Chondrocyte (in vitro differentiated cells): Measurements from ENCODE around the gene CFAP299. TPM values are rescaled to one million over a fixed set of nuclear protein-coding genes. Genes with fewer than 3 reads are reported as not detected.

Experiments used
- DNase-seq: peaks from one replicate; pipeline ENCODE4 v3.0.0; 2021; ENCODE audit warnings: mixed read lengths, low spot score
- H3K27ac Mint-ChIP-seq: one replicate; pipeline ENCODE4 v1.8.0; 2021; ENCODE audit warnings: mild to moderate bottlenecking, moderate library complexity, mixed read lengths; ENCODE audit not compliant: unreplicated experiment
- H3K27me3 Mint-ChIP-seq: 2 replicates; pipeline ENCODE4 v1.8.0; 2021; ENCODE audit warnings: low read depth, mixed read lengths
- H3K36me3 Mint-ChIP-seq: 2 replicates; pipeline ENCODE4 v1.8.0; 2021; ENCODE audit warnings: low read depth, mixed read lengths
- H3K4me1 Mint-ChIP-seq: 2 replicates; pipeline ENCODE4 v1.8.0; 2021; ENCODE audit warnings: low read depth, mild to moderate bottlenecking, mixed read lengths
- H3K4me3 Mint-ChIP-seq: one replicate; pipeline ENCODE4 v1.8.0; 2021; ENCODE audit warnings: mild to moderate bottlenecking, moderate library complexity, mixed read lengths; ENCODE audit not compliant: unreplicated experiment
- H3K9me3 Mint-ChIP-seq: 2 replicates; pipeline ENCODE4 v1.8.0; 2021; ENCODE audit warnings: low read depth, mixed read lengths
- total RNA-seq: library from RNA; stranded (reverse); gene quantifications from 3 replicates; pipeline ENCODE4 v1.2.1, GENCODE V29; 2021
- TF ChIP-seq, protein P1 (sequence below): fragments of 200-600 bp; sonication (generic); IDR thresholded peaks from 2 replicates; pipeline ENCODE4 v1.5.0; 2021; ENCODE audit warnings: antibody characterized with exemption, mild to moderate bottlenecking, moderate library complexity

CFAP299 gene
- total RNA-seq, 1 donor from 2014 or later: 0.52 TPM

DNA sequence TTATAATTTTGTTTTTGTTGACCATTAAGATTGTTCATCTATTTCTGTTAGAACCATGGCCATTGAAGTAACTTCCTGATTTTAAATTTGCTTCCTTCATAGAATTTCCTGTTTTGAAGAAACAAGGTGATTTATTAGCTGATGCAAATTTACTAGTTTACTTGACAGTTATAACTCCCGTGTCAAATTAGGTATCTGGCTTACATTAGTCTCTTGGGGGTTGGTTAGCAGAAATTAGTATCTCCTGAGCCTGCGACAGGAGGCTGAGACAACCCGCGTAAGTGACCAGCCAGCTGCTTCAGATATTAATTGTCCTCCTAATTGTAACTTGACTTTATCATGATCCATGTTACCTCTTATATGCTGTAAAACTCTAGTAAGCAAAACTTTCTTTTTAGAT lies 154.3 kb downstream of the CFAP299 start:
- TF ChIP-seq, protein P1, sequence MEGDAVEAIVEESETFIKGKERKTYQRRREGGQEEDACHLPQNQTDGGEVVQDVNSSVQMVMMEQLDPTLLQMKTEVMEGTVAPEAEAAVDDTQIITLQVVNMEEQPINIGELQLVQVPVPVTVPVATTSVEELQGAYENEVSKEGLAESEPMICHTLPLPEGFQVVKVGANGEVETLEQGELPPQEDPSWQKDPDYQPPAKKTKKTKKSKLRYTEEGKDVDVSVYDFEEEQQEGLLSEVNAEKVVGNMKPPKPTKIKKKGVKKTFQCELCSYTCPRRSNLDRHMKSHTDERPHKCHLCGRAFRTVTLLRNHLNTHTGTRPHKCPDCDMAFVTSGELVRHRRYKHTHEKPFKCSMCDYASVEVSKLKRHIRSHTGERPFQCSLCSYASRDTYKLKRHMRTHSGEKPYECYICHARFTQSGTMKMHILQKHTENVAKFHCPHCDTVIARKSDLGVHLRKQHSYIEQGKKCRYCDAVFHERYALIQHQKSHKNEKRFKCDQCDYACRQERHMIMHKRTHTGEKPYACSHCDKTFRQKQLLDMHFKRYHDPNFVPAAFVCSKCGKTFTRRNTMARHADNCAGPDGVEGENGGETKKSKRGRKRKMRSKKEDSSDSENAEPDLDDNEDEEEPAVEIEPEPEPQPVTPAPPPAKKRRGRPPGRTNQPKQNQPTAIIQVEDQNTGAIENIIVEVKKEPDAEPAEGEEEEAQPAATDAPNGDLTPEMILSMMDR: no peak
- no peaks in the 10 kb centered on the region for H3K4me1 Mint-ChIP-seq
- no peak for DNase-seq
- H3K4me3 Mint-ChIP-seq: no peak overlapping the region
- no peaks in the 10 kb centered on the region for H3K36me3 Mint-ChIP-seq
- H3K27me3 Mint-ChIP-seq: peaks cover 10% of the 10 kb centered on the region
- no peaks in the 10 kb centered on the region for H3K9me3 Mint-ChIP-seq
- H3K27ac Mint-ChIP-seq: no peak overlapping the region

DNA sequence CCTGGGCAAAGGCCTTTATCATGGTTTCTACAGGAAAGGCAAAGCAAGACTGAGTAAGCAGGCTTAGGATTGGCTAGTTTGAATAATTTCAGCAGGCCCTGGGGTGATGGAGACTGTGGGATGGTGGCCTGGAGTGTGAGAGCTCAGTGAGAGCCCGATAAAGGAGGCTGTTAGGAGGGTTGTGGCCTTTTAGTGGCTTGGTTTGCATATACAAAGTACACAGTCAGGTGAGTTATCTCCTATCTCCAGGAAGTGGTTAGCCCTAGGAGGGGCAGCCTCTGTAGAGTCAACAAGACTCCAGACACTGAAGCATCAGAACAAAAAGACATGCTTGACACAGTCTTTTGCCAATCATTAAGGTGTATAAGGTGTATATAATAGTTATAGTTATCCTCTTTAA lies 157.2 kb downstream of the CFAP299 start:
- TF ChIP-seq, protein P1: no peak
- Mint-ChIP-seq H3K4me3 (no peak overlapping the region), H3K4me1 (no peaks in the 10 kb centered on the region), H3K36me3 (no peaks in the 10 kb centered on the region), H3K27me3 (peaks cover 5% of the 10 kb centered on the region), H3K27ac (no peak overlapping the region), H3K9me3 (peaks cover 12% of the 10 kb centered on the region)
- DNase-seq: no peak

DNA sequence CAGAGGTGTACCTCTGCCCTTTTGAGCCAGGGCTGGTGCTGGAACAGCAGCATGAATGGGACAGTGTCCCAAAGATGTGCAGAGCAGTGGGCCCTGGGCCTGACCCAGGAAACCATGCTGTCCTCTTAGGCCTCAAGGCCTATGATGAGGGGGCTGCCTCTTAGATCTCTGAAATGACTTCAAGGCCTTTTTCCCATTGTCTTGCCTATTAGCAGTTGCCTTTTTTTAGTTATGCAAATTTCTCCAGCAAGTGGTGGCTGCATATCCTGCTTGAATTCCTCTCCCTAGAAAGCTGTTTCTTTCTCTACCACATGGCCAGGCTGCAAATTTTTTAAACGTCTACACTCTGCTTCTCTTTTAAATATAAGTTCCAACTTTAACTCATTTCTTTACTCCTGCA lies 160.3 kb downstream of the CFAP299 start:
- TF ChIP-seq, protein P1: no peak
- H3K4me1 Mint-ChIP-seq: no peaks in the 10 kb centered on the region
- no peaks in the 10 kb centered on the region for H3K36me3 Mint-ChIP-seq
- H3K4me3 Mint-ChIP-seq: no peak overlapping the region
- peaks cover 20% of the 10 kb centered on the region for H3K9me3 Mint-ChIP-seq
- H3K27ac Mint-ChIP-seq: no peak overlapping the region
- DNase-seq: no peak
- no peaks in the 10 kb centered on the region for H3K27me3 Mint-ChIP-seq

DNA sequence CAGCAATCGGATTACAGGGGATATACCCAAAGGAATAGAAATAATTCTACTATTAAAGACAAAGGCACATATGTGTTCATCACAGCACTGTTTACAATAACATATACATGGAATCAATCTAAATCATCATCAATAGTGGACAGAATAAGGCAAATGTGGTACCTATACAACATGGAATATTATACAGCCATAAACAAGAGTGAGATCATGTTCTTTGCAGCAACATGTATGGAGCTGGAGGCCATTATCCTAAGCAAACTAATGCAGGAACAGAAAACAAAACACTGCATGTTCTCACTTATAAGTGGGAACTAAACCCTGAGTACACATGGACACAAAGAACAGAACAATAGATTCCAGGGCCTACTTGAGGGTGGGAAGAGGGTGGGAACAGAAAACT lies 163.2 kb downstream of the CFAP299 start:
- no peak for DNase-seq
- Mint-ChIP-seq H3K4me3 (no peak overlapping the region), H3K4me1 (no peaks in the 10 kb centered on the region), H3K36me3 (no peaks in the 10 kb centered on the region), H3K27me3 (no peaks in the 10 kb centered on the region), H3K9me3 (peaks cover 20% of the 10 kb centered on the region), H3K27ac (no peak overlapping the region)
- TF ChIP-seq, protein P1: no peak

DNA sequence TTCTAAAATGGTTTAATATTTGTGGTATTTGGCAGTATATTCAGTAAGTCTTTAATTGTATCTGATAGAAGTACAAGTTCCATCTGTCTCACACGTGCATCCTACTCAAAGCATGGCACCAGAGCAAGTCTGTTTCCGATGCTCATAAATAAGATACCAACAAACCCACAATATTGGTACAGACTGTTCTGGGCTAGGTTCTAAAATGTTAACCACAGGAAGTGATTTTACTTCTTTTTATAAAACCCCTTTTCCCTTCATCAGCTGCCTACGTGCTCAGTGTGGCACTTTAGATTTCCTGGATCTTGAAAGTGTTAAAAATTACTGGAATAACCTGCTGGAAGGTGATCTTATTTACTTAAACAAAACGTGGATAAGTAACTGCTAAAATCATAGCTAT lies 165.1 kb downstream of the CFAP299 start:
- TF ChIP-seq, protein P1: no peak
- Mint-ChIP-seq H3K36me3 (no peaks in the 10 kb centered on the region), H3K9me3 (peaks cover 20% of the 10 kb centered on the region), H3K27ac (no peak overlapping the region), H3K4me3 (no peak overlapping the region), H3K27me3 (peaks cover 3% of the 10 kb centered on the region), H3K4me1 (no peaks in the 10 kb centered on the region)
- DNase-seq: no peak
